Measurements from ENCODE around the gene SCG3. TPM values are rescaled to one million over a fixed set of nuclear protein-coding genes. Genes with fewer than 3 reads are reported as not detected.
"Not testable (repeated sequence)": the region's sequence is repeated elsewhere in the genome, so short reads cannot be mapped to it uniquely, and the experiment has no call there.

Gene SCG3
- not detected for total RNA-seq
- long read RNA-seq = 0 reads

- TF ChIP-seq CTCF (IDR thresholded peaks at IDR 0.05; ENCODE audit: borderline replicate concordance) = no peak
- peak within 1 kb of the TSS; percentile 32 for H3K4me3 ChIP-seq
- H3K9me3 ChIP-seq (replicated peaks) = no peaks in the 10 kb centered on the region
- H3K27ac ChIP-seq (replicated peaks) = no peak within 1 kb of the TSS
- no peaks in the 10 kb centered on the region for H3K36me3 ChIP-seq
- peaks cover 74% of the 10 kb centered on the region for H3K27me3 ChIP-seq (ENCODE audit: low read depth)
- DNase-seq = peak; percentile 75
- peaks cover 9% of the 10 kb centered on the region for H3K4me1 ChIP-seq
- intact Hi-C loops (cut with micrococcal nuclease) = no loop called here
These were observed at the start of gene SCG3 for GRCh38 chr15:51681303-51681963. TSS of gene SCG3 (plus strand) at chr15:51681503. CDS start at chr15:51681756, 253 bp downstream.

GRCh38 chr15:51634591-51635198 is 46.6 kb upstream of the SCG3 start:
- intact Hi-C loops (cut with micrococcal nuclease) = no loop called here
- Histone ChIP-seq H3K36me3 (no peaks in the 10 kb centered on the region), H3K27ac (replicated peaks) (no peak overlapping the region), H3K9me3 (replicated peaks) (no peaks in the 10 kb centered on the region), H3K4me3 (no peak overlapping the region), H3K27me3 (ENCODE audit: low read depth) (no peaks in the 10 kb centered on the region), H3K4me1 (no peaks in the 10 kb centered on the region)
- no peak for DNase-seq
- no peak for TF ChIP-seq CTCF (IDR thresholded peaks at IDR 0.05; ENCODE audit: borderline replicate concordance)

GRCh38 chr15:51641490-51642130 is 39.7 kb upstream of the SCG3 start:
- no peak overlapping the region for H3K27ac ChIP-seq (replicated peaks)
- no peaks in the 10 kb centered on the region for H3K4me1 ChIP-seq
- intact Hi-C loops (cut with micrococcal nuclease) = no loop called here
- H3K4me3 ChIP-seq = no peak overlapping the region
- H3K9me3 ChIP-seq (replicated peaks) = no peaks in the 10 kb centered on the region
- no peak for TF ChIP-seq CTCF (IDR thresholded peaks at IDR 0.05; ENCODE audit: borderline replicate concordance)
- no peaks in the 10 kb centered on the region for H3K27me3 ChIP-seq (ENCODE audit: low read depth)
- no peaks in the 10 kb centered on the region for H3K36me3 ChIP-seq
- no peak for DNase-seq

- no peaks in the 10 kb centered on the region for H3K36me3 ChIP-seq
- H3K27me3 ChIP-seq (ENCODE audit: low read depth) = no peaks in the 10 kb centered on the region
- H3K27ac ChIP-seq (replicated peaks) = no peak overlapping the region
- no peaks in the 10 kb centered on the region for H3K9me3 ChIP-seq (replicated peaks)
- intact Hi-C loops (cut with micrococcal nuclease) = no loop called here
- H3K4me1 ChIP-seq = no peaks in the 10 kb centered on the region
- no peak for TF ChIP-seq CTCF (IDR thresholded peaks at IDR 0.05; ENCODE audit: borderline replicate concordance)
- no peak overlapping the region for H3K4me3 ChIP-seq
- DNase-seq = no peak
These were observed 38.6 kb upstream of the SCG3 start for GRCh38 chr15:51642696-51643095.

- DNase-seq = peak; percentile 45
- H3K4me3 ChIP-seq = no peak overlapping the region
- H3K36me3 ChIP-seq = no peaks in the 10 kb centered on the region
- intact Hi-C loops (cut with micrococcal nuclease) = no loop called here
- H3K27ac ChIP-seq (replicated peaks) = no peak overlapping the region
- no peaks in the 10 kb centered on the region for H3K4me1 ChIP-seq
- no peaks in the 10 kb centered on the region for H3K27me3 ChIP-seq (ENCODE audit: low read depth)
- no peaks in the 10 kb centered on the region for H3K9me3 ChIP-seq (replicated peaks)
- no peak for TF ChIP-seq CTCF (IDR thresholded peaks at IDR 0.05; ENCODE audit: borderline replicate concordance)
These were observed 34.2 kb upstream of the SCG3 start for GRCh38 chr15:51647128-51647562.

GRCh38 chr15:51648101-51648500 is 33.2 kb upstream of the SCG3 start:
- H3K9me3 ChIP-seq (replicated peaks); H3K4me1 ChIP-seq; H3K36me3 ChIP-seq; H3K4me3 ChIP-seq; intact Hi-C loops (cut with micrococcal nuclease); DNase-seq; H3K27me3 ChIP-seq (ENCODE audit: low read depth); H3K27ac ChIP-seq (replicated peaks): not testable (repeated sequence)

GRCh38 chr15:51648643-51649042 is 32.7 kb upstream of the SCG3 start:
- intact Hi-C loops (cut with micrococcal nuclease) = not testable (repeated sequence)

More at GRCh38 chr15:51648643-51649042, 32.7 kb upstream of the SCG3 start:
- H3K27me3 ChIP-seq (ENCODE audit: low read depth); H3K4me1 ChIP-seq; H3K9me3 ChIP-seq (replicated peaks); H3K36me3 ChIP-seq; H3K4me3 ChIP-seq; DNase-seq; H3K27ac ChIP-seq (replicated peaks): not testable (repeated sequence)
